Measurements from ENCODE around the gene SLC38A6. TPM values are rescaled to one million over a fixed set of nuclear protein-coding genes. Genes with fewer than 3 reads are reported as not detected.

SLC38A6 gene
- total RNA-seq, 1 experiment from 2014 or later, result 6.0 TPM

DNA sequence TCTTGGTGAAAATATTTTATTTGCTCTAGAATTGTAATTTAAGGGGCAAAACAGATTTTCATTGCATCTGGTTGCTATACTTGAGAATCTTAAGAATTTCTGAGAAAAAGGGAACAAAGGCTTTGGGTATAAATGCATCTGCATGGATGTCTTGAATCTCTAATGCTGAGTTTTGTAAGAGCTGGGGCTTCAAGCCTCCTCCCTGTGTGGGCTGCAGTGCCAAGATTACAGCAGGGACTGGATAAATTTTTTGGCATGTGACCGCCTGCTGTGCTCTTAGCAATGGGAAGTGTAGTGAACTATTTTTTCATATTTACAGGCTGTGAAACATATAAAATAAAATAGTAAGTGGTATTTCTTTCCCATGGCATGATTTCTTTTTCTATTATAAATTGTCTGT is 70.0 kb downstream of the SLC38A6 start:
- Histone ChIP-seq H2BK20ac (ENCODE audit: low read depth, low read length, poor library complexity, severe bottlenecking) (no peak overlapping the region), H3K23ac (ENCODE audit: insufficient read length, low read depth, low read length) (no peak overlapping the region), H2BK5ac (ENCODE audit: insufficient read length, low read length) (no peak overlapping the region), H4K91ac (ENCODE audit: insufficient read length, low read depth, low read length) (no peak overlapping the region), H4K5ac (ENCODE audit: insufficient read length, low read depth, low read length) (no peak overlapping the region), H3K4ac (ENCODE audit: low read depth, low read length) (no peak overlapping the region), H3K56ac (ENCODE audit: insufficient read length, low read depth, low read length) (no peak overlapping the region), H2AFZ (ENCODE audit: low read length) (no peak overlapping the region), H3K27ac (ENCODE audit: insufficient read length, low read depth, low read length) (no peak overlapping the region), H3K18ac (ENCODE audit: insufficient read length, low read depth, low read length) (no peak overlapping the region), H3K79me1 (ENCODE audit: insufficient read depth, low read depth, low read length, poor library complexity, severe bottlenecking) (no peaks in the 10 kb centered on the region), H2BK120ac (ENCODE audit: low read depth, low read length, poor library complexity, severe bottlenecking) (no peak overlapping the region), H4K20me1 (ENCODE audit: control insufficient read depth, insufficient read depth, insufficient read length) (no peaks in the 10 kb centered on the region), H3K79me2 (ENCODE audit: insufficient read depth, low read length) (no peaks in the 10 kb centered on the region; the same call in 1 of the 2 replicates), H3K4me1 (ENCODE audit: insufficient read depth, low read length) (no peaks in the 10 kb centered on the region), H3T11ph (ENCODE audit: low read length) (no peak overlapping the region), H4K8ac (replicated peaks; ENCODE audit: insufficient read length, low read depth, low read length) (no peak overlapping the region), H2BK12ac (ENCODE audit: insufficient read length, low read depth, low read length) (no peak overlapping the region), H3K9me3 (ENCODE audit: control insufficient read depth, low read depth, low read length) (no peaks in the 10 kb centered on the region), H3K27me3 (ENCODE audit: insufficient read depth, low read length) (no peaks in the 10 kb centered on the region), H2AK5ac (ENCODE audit: insufficient read length, low read length) (no peak overlapping the region), H3K14ac (ENCODE audit: insufficient read depth, low read length) (no peak overlapping the region), H3K4me2 (ENCODE audit: insufficient read depth, insufficient read length, low read length) (no peak overlapping the region), H3K23me2 (ENCODE audit: insufficient read length, low read depth, low read length, poor library complexity, severe bottlenecking) (no peaks in the 10 kb centered on the region), H3K9ac (ENCODE audit: extremely low read depth, insufficient read length, low read length) (no peak overlapping the region), H2BK15ac (ENCODE audit: low read depth, low read length) (no peak overlapping the region)
- no peaks in the 10 kb centered on the region; the same call in 1 of the 2 replicates for H3K27me3 Mint-ChIP-seq (ENCODE audit: low read depth)
- TF ChIP-seq, protein P1, sequence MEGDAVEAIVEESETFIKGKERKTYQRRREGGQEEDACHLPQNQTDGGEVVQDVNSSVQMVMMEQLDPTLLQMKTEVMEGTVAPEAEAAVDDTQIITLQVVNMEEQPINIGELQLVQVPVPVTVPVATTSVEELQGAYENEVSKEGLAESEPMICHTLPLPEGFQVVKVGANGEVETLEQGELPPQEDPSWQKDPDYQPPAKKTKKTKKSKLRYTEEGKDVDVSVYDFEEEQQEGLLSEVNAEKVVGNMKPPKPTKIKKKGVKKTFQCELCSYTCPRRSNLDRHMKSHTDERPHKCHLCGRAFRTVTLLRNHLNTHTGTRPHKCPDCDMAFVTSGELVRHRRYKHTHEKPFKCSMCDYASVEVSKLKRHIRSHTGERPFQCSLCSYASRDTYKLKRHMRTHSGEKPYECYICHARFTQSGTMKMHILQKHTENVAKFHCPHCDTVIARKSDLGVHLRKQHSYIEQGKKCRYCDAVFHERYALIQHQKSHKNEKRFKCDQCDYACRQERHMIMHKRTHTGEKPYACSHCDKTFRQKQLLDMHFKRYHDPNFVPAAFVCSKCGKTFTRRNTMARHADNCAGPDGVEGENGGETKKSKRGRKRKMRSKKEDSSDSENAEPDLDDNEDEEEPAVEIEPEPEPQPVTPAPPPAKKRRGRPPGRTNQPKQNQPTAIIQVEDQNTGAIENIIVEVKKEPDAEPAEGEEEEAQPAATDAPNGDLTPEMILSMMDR (conservative IDR thresholded peaks at IDR 0.05), result no peak
- peak overlapping the region in 1 of 3 experiments; percentile 37; a peak in 1 of 7 replicates for H3K27ac Mint-ChIP-seq
- peaks cover 7 to 10% of the 10 kb centered on the region in 2 experiments for H3K4me1 Mint-ChIP-seq
- peaks cover 13 to 20% of the 10 kb centered on the region in 2 experiments for H3K9me3 Mint-ChIP-seq
- no peak for DNase-seq
- peaks cover 18 to 23% (median 18%) of the 10 kb centered on the region in 3 experiments for H3K36me3 Mint-ChIP-seq (ENCODE audit: insufficient read depth in 1 of 3, low read depth in 3 of 3)
- WGBS (ENCODE audit: extremely low coverage, insufficient read length, low lambda C conversion rate), result no CpG with 5 or more reads among the region's 1 CpG
- no peak overlapping the region for H3K4me3 Mint-ChIP-seq
